ENCODE results near the gene IGHMBP2.

GRCh38 chr11:68930991-68931855 lies 27.5 kb downstream of the IGHMBP2 start:
- TF ChIP-seq CTCF (IDR thresholded peaks at IDR 0.05; ENCODE audit: borderline replicate concordance, extremely low read depth, low read length, poor library complexity, severe bottlenecking) (no peak), EZH2 (IDR thresholded peaks at IDR 0.05; ENCODE audit: borderline replicate concordance, low read depth, low read length, severe bottlenecking) (no peak)

Data from DND-41 (cell line).